ENCODE data around the gene ZNF839. TPM values are rescaled to one million over a fixed set of nuclear protein-coding genes. Genes with fewer than 3 reads are reported as not detected.

Gene ZNF839
- total RNA-seq, 1 experiment from 2014 or later = 15.1 TPM

DNA sequence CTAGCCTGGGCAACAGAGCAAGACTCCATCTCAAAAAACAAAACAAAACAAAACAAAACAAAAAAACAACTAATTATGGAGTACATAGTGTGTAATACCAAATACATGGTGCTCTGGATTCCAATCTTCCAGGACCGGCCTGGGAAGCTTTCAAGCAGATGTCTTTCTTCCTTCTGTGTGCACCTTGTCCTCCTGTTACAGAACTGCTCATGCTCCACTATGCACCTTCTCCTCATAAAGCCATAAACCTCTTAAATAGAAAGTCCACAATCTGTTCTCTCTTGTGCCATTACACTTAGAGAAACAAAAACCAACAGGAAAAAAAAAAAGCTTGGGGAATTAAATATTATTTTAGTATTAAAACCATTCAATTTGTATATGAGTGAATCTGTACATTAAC lies 27.1 kb upstream of the ZNF839 start (continued):
- no peak for TF ChIP-seq ZNF423 (CRISPR knock-in tag; IDR thresholded peaks at IDR 0.05)
- no peak for TF ChIP-seq ZNF512 (CRISPR knock-in tag; IDR thresholded peaks at IDR 0.05; ENCODE audit: borderline replicate concordance)
- no peak for TF ChIP-seq ELF4 (CRISPR knock-in tag; IDR thresholded peaks at IDR 0.05; ENCODE audit: low read depth)
- no peak for TF ChIP-seq AR (CRISPR knock-in tag; IDR thresholded peaks at IDR 0.05)
- no peak for TF ChIP-seq RELA (CRISPR knock-in tag; IDR thresholded peaks at IDR 0.05; ENCODE audit: borderline replicate concordance)
- TF ChIP-seq, protein P1, sequence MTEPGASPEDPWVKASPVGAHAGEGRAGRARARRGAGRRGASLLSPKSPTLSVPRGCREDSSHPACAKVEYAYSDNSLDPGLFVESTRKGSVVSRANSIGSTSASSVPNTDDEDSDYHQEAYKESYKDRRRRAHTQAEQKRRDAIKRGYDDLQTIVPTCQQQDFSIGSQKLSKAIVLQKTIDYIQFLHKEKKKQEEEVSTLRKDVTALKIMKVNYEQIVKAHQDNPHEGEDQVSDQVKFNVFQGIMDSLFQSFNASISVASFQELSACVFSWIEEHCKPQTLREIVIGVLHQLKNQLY (CRISPR knock-in tag; IDR thresholded peaks at IDR 0.05) = no peak
- no peak for TF ChIP-seq CTCF (IDR thresholded peaks at IDR 0.05)

DNA sequence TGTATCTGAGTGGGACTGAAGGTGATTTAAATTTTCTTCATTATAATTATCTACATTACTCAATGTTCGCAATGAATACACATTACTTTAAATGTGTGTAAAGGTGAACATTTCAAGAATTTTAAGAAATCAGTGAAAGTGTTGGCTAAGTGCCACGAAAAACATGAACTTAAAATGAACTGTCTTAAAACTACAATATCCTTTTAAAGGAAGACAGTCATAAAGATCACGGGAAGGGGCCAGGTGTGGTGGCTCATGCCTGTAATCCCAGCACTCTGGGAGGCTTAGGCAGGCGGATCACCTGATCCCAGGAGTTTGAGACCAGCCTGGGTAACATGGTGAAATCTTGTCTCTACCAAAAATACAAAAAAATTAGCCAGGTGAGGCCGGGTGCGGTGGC lies 25.8 kb upstream of the ZNF839 start:
- CTCF ChIA-PET = interaction anchor here (2.0 kb wide), 1 partner anchor 21 kb away, joined by 22 read pairs; no protein-coding TSS in a partner anchor
- no peak for ATAC-seq
- peaks cover 8% of the 10 kb centered on the region; the same call in 1 of the 2 replicates for H3K36me3 Mint-ChIP-seq
- no peak for TF ChIP-seq ZNF232 (CRISPR knock-in tag; IDR thresholded peaks at IDR 0.05)
- TF ChIP-seq RORB (CRISPR knock-in tag; IDR thresholded peaks at IDR 0.05) = no peak
- no peak for TF ChIP-seq ETV6 (CRISPR knock-in tag; IDR thresholded peaks at IDR 0.05)
- no peak for TF ChIP-seq NR3C1 (CRISPR knock-in tag; conservative IDR thresholded peaks at IDR 0.05; ENCODE audit: low read depth)
- no peak for TF ChIP-seq TP53 (CRISPR knock-in tag; IDR thresholded peaks at IDR 0.05)
- no peak for TF ChIP-seq IRF2 (CRISPR knock-in tag; IDR thresholded peaks at IDR 0.05; ENCODE audit: borderline replicate concordance, low read depth)
- TF ChIP-seq MYBL2 (CRISPR knock-in tag; IDR thresholded peaks at IDR 0.05) = no peak
- TF ChIP-seq, protein P2, sequence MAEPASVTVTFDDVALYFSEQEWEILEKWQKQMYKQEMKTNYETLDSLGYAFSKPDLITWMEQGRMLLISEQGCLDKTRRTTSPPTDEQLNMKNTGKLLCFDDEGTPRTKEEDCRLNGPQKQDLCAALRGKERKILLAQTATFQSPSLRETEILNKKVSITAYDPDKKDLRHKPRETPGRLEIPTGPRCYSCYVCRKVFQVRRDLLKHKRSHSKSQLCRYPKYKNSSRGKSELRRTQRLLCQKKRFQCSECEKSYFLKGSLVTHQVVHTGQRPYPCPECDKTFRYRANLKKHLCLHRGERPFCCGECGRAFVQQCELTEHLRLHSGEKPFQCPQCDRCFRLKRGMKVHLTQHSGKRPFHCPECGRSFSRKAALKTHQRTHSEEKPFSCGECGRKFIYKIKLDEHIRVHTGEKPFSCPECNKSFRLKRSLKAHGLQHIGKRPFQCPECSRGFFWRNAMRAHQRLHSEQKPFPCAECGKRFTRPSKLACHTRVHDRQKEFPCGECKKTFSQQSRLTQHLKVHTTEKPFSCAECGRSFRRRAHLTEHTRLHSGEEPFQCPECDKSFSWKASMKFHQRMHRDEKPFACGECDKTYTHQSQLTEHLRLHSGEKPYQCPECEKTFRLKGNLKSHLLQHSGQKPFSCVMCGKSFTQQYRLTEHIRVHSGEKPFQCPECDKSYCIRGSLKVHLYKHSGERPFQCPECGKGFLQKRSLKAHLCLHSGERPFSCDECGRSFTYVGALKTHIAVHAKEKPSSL (CRISPR knock-in tag; conservative IDR thresholded peaks at IDR 0.05) = no peak
- TF ChIP-seq SOX15 (CRISPR knock-in tag; IDR thresholded peaks at IDR 0.05) = no peak
- TF ChIP-seq, protein P3, sequence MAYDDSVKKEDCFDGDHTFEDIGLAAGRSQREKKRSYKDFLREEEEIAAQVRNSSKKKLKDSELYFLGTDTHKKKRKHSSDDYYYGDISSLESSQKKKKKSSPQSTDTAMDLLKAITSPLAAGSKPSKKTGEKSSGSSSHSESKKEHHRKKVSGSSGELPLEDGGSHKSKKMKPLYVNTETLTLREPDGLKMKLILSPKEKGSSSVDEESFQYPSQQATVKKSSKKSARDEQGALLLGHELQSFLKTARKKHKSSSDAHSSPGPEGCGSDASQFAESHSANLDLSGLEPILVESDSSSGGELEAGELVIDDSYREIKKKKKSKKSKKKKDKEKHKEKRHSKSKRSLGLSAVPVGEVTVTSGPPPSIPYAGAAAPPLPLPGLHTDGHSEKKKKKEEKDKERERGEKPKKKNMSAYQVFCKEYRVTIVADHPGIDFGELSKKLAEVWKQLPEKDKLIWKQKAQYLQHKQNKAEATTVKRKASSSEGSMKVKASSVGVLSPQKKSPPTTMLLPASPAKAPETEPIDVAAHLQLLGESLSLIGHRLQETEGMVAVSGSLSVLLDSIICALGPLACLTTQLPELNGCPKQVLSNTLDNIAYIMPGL (CRISPR knock-in tag; IDR thresholded peaks at IDR 0.05) = no peak
- TF ChIP-seq PRDM15 (CRISPR knock-in tag; IDR thresholded peaks at IDR 0.05) = no peak
- TF ChIP-seq ZNF671 (CRISPR knock-in tag; IDR thresholded peaks at IDR 0.05) = no peak
- no peak for TF ChIP-seq SMAD4 (CRISPR knock-in tag; IDR thresholded peaks at IDR 0.05)
- no peak for TF ChIP-seq ZMAT4 (CRISPR knock-in tag; IDR thresholded peaks at IDR 0.05)
- TF ChIP-seq PRRX2 (CRISPR knock-in tag; IDR thresholded peaks at IDR 0.05) = no peak
- no peak for TF ChIP-seq ZNF138 (CRISPR knock-in tag; conservative IDR thresholded peaks at IDR 0.05)

More for the DNA sequence above, 25.8 kb upstream of the ZNF839 start:
- H3K4me3 Mint-ChIP-seq = no peak overlapping the region
- POLR2A ChIA-PET = no interaction called here
- peaks cover 6% of the 10 kb centered on the region for H3K9me3 Mint-ChIP-seq
- H3K27ac Mint-ChIP-seq = no peak overlapping the region
- H3K27me3 Mint-ChIP-seq (ENCODE audit: low read depth) = no peaks in the 10 kb centered on the region
- no peak for DNase-seq (ENCODE audit: low spot score)
- no peaks in the 10 kb centered on the region for H3K4me1 Mint-ChIP-seq

Data from WTC11 (cell line).